GM12875 (cell line): ENCODE data around the gene ANKS1B.

Experiments used
- H3K4me3 ChIP-seq: one replicate; pipeline ENCODE4 v1.5.1; 2011; ENCODE audit warnings: low read depth, low read length, control low read depth
- CTCF ChIP-seq: IDR thresholded peaks from 2 replicates; pipeline ENCODE4 v1.5.1; 2011; ENCODE audit warnings: low read depth, mild to moderate bottlenecking, control low read depth, inconsistent platforms, low read length, moderate library complexity, borderline replicate concordance; ENCODE audit not compliant: insufficient read depth

Gene ANKS1B

GRCh38 chr12:99833397-99833796 is 151.3 kb downstream of the ANKS1B start:
- TF ChIP-seq CTCF = no peak
- H3K4me3 ChIP-seq = no peak overlapping the region

GRCh38 chr12:99824900-99825542 is 159.7 kb downstream of the ANKS1B start:
- no peak overlapping the region for H3K4me3 ChIP-seq
- TF ChIP-seq CTCF = no peak

- no peak overlapping the region for H3K4me3 ChIP-seq
- no peak for TF ChIP-seq CTCF
Observed at GRCh38 chr12:99822273-99822672, 162.5 kb downstream of the ANKS1B start.

GRCh38 chr12:99810718-99811593 is 173.8 kb downstream of the ANKS1B start:
- TF ChIP-seq CTCF = no peak
- H3K4me3 ChIP-seq = no peak overlapping the region

GRCh38 chr12:99809909-99810308 is 174.8 kb downstream of the ANKS1B start:
- no peak for TF ChIP-seq CTCF

GRCh38 chr12:99806304-99806703 is 178.4 kb downstream of the ANKS1B start:
- H3K4me3 ChIP-seq = no peak overlapping the region
- no peak for TF ChIP-seq CTCF

More at GRCh38 chr12:99809909-99810308, 174.8 kb downstream of the ANKS1B start:
- no peak overlapping the region for H3K4me3 ChIP-seq
